ENCODE results near the gene FCHO1. TPM values are rescaled to one million over a fixed set of nuclear protein-coding genes. Genes with fewer than 3 reads are reported as not detected.

FCHO1 gene
- total RNA-seq, 2 experiments from 2014 or later = 36.9 to 38.3 TPM

DNA sequence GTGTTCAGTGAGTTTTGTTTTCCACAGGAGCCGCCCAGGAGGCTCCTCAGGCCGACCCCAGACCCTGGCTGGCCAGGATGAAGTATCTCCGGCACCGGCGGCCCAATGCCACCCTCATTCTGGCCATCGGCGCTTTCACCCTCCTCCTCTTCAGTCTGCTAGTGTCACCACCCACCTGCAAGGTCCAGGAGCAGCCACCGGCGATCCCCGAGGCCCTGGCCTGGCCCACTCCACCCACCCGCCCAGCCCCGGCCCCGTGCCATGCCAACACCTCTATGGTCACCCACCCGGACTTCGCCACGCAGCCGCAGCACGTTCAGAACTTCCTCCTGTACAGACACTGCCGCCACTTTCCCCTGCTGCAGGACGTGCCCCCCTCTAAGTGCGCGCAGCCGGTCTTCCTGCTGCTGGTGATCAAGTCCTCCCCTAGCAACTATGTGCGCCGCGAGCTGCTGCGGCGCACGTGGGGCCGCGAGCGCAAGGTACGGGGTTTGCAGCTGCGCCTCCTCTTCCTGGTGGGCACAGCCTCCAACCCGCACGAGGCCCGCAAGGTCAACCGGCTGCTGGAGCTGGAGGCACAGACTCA, 56.5 kb downstream of the FCHO1 start:
- no peak for ATAC-seq
- no peaks in the 10 kb centered on the region for H3K27me3 Mint-ChIP-seq
- intact Hi-C loops (cut with micrococcal nuclease) = no loop called here

DNA sequence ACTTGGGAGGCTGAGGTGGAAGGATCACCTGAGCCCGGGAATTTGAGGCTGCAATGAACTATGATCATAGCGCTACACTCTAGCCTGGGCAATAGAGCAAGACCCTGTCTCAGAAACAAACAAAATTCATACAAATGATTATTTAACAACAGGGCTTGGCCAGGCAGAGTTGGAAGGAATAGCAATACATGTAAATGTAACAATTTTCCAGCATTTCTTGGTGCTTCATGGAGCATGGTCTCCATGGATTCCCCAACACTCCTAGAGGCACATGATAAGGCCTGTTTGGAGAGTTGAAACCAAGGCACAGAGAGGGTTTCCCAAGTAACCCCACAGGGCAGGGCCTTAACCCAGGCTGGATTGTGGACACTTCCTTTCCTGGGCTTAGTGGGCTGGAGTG, 59.8 kb downstream of the FCHO1 start:
- Mint-ChIP-seq H3K27ac (no peak overlapping the region), H3K4me1 (ENCODE audit: low read depth) (peaks cover 10% of the 10 kb centered on the region), H3K9me3 (no peaks in the 10 kb centered on the region), H3K36me3 (ENCODE audit: low read depth) (no peaks in the 10 kb centered on the region), H3K27me3 (no peaks in the 10 kb centered on the region), H3K4me3 (no peak overlapping the region)
- no peak for TF ChIP-seq CTCF (IDR thresholded peaks at IDR 0.05)
- POLR2A ChIA-PET = interaction anchor here (1.3 kb wide), 1 partner anchor 13 kb away, joined by 4 read pairs; no protein-coding TSS in a partner anchor
- intact Hi-C loops (cut with micrococcal nuclease) = no loop called here
- ATAC-seq (no peak), DNase-seq (no peak)
- CTCF ChIA-PET = no interaction called here

More for the DNA sequence above, 56.5 kb downstream of the FCHO1 start:
- ChIA-PET CTCF (no interaction called here), POLR2A (interaction anchor here (1.0 kb wide), 1 partner anchor 41 kb away, joined by 3 read pairs; no protein-coding TSS in a partner anchor)
- Mint-ChIP-seq H3K27ac (no peak overlapping the region), H3K4me1 (ENCODE audit: low read depth) (peaks cover 16% of the 10 kb centered on the region), H3K9me3 (no peaks in the 10 kb centered on the region), H3K4me3 (peak overlapping the region; percentile 8), H3K36me3 (ENCODE audit: low read depth) (no peaks in the 10 kb centered on the region)
- TF ChIP-seq CTCF (IDR thresholded peaks at IDR 0.05) = no peak
- peak; percentile 29 for DNase-seq

GRCh38 chr19:17811681-17812080, 60.4 kb downstream of the FCHO1 start:
- intact Hi-C loops (cut with micrococcal nuclease) = no loop called here
- CTCF ChIA-PET = interaction anchor here (2.5 kb wide), 1 partner anchor 8 kb away, joined by 7 read pairs; no protein-coding TSS in a partner anchor
- DNase-seq (no peak), ATAC-seq (no peak)
- Mint-ChIP-seq H3K4me3 (no peak overlapping the region), H3K27me3 (no peaks in the 10 kb centered on the region), H3K27ac (no peak overlapping the region), H3K36me3 (ENCODE audit: low read depth) (no peaks in the 10 kb centered on the region), H3K9me3 (no peaks in the 10 kb centered on the region), H3K4me1 (ENCODE audit: low read depth) (peaks cover 10% of the 10 kb centered on the region)
- POLR2A ChIA-PET = no interaction called here
- no peak for TF ChIP-seq CTCF (IDR thresholded peaks at IDR 0.05)

DNA sequence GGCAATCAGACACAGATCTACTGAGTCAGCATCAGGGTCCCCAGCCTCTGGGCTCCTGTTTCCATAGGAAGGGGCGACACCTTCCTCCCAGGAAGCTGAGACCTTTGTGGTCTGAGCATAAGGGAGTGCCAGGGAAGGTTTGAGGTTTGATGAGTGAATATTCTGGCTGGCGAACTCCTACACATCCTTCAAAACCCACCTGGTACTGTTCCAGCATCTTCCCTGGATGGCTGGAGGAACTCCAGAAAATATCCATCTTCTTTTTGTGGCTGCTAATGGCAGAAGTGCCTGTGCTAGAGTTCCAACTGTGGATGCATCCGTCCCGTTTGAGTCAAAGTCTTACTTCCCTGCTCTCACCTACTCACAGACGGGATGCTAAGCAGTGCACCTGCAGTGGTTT, 60.8 kb downstream of the FCHO1 start:
- no peak for DNase-seq
- Mint-ChIP-seq H3K36me3 (ENCODE audit: low read depth) (no peaks in the 10 kb centered on the region), H3K4me1 (ENCODE audit: low read depth) (peaks cover 9% of the 10 kb centered on the region), H3K27ac (no peak overlapping the region), H3K27me3 (no peaks in the 10 kb centered on the region), H3K9me3 (no peaks in the 10 kb centered on the region), H3K4me3 (no peak overlapping the region)
- ChIA-PET POLR2A (interaction anchor here (1.2 kb wide), 1 partner anchor 93 kb away, joined by 3 read pairs; the partner anchor contains the start of gene MAP1S), CTCF (interaction anchor here (2.5 kb wide), 1 partner anchor 9 kb away, joined by 7 read pairs; no protein-coding TSS in a partner anchor)
- no peak for ATAC-seq
- TF ChIP-seq CTCF (IDR thresholded peaks at IDR 0.05) = no peak
- intact Hi-C loops (cut with micrococcal nuclease) = no loop called here

- no peaks in the 10 kb centered on the region for H3K27me3 Mint-ChIP-seq
- H3K27ac Mint-ChIP-seq = no peak overlapping the region
- intact Hi-C loops (cut with micrococcal nuclease) = no loop called here
- H3K4me1 Mint-ChIP-seq (ENCODE audit: low read depth) = no peaks in the 10 kb centered on the region
- ChIA-PET CTCF (no interaction called here), POLR2A (interaction anchor here (0.7 to 1.9 kb wide), 4 partner anchors 7 to 115 kb away, joined by 3 to 9 read pairs (median 4); partner anchors contain the start of gene CCDC124)
- H3K4me3 Mint-ChIP-seq = no peak overlapping the region
- H3K9me3 Mint-ChIP-seq = no peaks in the 10 kb centered on the region
- no peak for DNase-seq
- no peak for ATAC-seq
- TF ChIP-seq CTCF (IDR thresholded peaks at IDR 0.05) = no peak
- no peaks in the 10 kb centered on the region for H3K36me3 Mint-ChIP-seq (ENCODE audit: low read depth)
Measured at GRCh38 chr19:17817668-17818363, 66.5 kb downstream of the FCHO1 start.

Measured in activated CD8-positive, alpha-beta T cell treated with anti-CD3 and anti-CD28 coated beads for 36 hours (primary cell).